HG03280 (cell line): ENCODE results near the gene KRTAP2-1.
"Not testable (repeated sequence)": the region's sequence is repeated elsewhere in the genome, so short reads cannot be mapped to it uniquely, and the experiment has no call there.

ENCODE experiments used
- ATAC-seq: cut with Tn5 transposase; IDR thresholded peaks from one replicate; pipeline ENCODE4 v1.9.1; 2021; ENCODE audit warnings: mild to moderate bottlenecking, moderate library complexity; ENCODE audit not compliant: unreplicated experiment

Gene KRTAP2-1, protein sequence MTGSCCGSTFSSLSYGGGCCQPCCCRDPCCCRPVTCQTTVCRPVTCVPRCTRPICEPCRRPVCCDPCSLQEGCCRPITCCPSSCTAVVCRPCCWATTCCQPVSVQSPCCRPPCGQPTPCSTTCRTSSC

DNA sequence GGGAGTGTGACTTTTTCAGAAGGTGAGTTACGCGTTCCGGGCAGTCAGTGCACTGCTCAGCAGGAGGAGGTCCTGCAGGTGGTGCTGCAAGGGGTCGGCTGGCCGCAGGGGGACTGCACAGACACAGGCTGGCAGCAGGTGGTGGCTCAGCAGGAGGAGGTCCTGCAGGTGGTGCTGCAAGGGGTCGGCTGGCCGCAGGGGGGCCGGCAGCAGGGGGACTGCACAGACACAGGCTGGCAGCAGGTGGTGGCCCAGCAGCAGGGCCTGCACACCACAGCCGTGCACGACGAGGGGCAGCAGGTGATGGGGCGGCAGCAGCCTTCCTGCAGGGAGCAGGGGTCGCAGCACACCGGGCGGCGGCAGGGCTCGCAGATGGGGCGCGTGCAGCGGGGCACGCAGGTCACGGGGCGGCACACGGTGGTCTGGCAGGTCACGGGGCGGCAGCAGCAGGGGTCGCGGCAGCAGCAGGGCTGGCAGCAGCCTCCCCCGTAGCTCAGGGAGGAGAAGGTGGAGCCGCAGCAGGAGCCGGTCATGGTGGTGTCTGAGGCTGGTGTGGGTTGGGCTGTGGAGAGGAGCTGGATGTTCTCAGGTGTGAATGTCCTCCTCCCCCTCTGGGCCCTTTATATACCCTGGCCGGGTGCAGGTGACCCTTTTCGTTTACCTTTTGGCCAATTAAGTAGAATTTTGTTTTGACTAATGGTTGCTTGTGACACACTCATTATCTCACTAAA, at the start of gene KRTAP2-1:
TSS of gene KRTAP2-1 (minus strand) at position 582 of the 731 bp plus-strand sequence. CDS start at position 533, 49 bp downstream.
- ATAC-seq: not testable (repeated sequence)

DNA sequence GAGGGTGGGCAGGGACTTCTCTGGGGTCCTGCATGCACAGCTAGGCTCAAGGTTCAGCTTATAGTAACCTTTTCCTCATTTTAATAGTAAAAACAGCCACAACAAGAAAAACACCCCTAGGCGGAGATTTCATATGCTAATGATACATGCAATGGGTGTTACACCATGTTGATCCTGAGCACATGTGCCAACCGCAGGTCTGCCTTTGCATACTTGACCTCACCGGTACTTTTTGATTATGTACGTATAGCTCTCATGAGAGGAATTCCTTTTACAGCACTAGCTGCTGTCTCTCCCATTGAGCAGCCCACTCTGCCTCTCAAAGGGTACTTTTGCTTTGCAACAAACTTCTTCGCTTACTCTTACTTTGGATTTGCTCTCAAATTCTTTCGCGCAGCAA, 48.9 kb upstream of the KRTAP2-1 start:
- no peak for ATAC-seq

DNA sequence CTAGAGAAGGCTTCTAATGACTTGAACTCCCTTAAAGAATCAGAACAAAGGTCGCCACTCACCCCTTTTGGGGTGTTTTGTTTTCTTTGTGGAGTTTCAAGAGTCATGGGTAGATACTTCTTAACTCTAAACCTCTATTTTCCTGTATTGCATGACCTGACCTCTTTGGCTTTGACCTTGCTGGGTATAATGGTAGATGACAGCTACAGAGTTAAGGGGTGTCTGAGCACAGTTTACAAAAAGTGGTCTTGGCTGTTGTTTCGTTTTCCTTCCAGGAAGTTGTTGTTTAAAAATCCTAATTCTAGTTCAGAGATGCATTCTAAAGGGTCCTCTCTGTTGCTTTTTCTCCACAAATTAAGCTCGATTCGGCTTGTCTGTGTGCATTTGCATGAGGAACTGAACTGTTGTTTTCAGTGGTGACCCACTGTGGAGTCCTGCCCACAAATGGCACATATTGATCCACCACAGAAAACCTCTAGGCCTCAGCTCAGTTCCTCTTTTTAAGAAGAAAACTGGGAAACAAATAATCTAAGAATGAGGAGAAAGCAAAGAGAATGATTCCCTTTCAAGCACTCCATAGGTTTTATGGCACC, 41.7 kb upstream of the KRTAP2-1 start:
- ATAC-seq: not testable (repeated sequence)

DNA sequence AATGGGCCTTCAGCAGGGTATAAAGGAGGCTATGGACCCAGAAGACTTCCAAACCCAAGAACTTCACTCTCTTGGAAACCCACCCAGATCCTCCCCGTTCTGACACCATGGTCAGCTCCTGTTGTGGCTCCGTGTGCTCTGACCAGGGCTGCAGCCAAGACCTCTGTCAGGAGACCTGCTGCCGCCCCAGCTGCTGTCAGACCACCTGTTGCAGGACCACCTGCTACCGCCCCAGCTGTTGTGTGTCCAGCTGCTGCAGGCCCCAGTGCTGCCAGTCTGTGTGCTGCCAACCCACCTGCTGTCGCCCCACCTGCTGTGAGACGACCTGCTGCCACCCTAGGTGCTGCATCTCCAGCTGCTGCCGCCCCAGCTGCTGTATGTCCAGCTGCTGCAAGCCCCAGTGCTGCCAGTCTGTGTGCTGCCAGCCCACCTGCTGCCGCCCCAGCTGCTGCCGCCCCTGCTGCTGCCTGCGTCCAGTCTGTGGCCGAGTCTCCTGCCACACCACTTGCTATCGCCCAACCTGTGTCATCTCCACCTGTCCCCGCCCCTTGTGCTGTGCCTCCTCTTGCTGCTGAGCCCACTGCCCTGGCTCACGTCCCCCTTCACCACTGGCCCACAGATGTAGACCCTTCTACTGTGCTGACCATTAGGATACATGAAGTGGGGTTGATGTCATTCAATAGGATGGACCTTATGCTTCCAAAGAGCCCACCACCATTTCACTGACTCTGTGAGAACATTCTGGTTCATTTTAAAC, 37.2 kb upstream of the KRTAP2-1 start, which contains the start of gene KRTAP4-7:
TSS of gene KRTAP4-7 (plus strand) at position 51 of the 757 bp plus-strand sequence. CDS start at position 108, 57 bp downstream.
- ATAC-seq: not testable (repeated sequence)

DNA sequence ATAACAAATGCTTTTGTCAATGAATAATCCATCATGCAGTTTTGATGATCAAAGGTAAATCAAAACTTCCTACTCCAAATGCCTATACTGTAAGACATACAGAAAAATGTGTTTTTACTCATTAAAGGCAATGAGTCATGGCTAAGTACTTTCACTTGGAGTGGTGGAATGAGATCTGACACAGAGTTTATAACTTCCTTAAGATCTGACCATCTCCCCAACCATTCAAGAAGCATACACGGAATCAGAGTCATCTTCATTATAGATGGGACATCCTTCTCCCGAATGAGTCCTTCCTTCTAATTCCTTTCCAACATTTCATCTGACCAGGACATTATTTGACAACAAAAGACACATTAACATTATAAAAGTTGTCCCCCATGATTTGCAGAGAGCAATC, 36.3 kb upstream of the KRTAP2-1 start:
- ATAC-seq: not testable (repeated sequence)

DNA sequence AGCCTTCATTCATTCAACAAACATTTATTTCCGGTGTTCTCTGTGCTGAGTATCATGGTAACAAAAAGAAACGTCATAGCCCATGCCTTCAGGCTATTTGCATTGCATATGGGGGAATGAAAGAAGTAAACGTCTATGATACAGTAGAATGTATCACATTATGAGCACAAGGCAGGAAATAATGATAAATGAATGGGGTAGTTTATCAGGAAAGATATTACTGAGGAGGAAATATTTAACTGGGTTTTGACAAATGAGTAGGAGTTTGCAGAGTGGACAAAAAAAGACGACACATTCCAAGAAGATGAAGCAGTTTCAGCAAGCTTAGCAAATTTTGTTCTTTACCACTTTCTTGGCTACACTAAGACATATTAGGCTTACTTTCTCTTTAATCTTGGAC, 35.5 kb upstream of the KRTAP2-1 start:
- no peak for ATAC-seq

DNA sequence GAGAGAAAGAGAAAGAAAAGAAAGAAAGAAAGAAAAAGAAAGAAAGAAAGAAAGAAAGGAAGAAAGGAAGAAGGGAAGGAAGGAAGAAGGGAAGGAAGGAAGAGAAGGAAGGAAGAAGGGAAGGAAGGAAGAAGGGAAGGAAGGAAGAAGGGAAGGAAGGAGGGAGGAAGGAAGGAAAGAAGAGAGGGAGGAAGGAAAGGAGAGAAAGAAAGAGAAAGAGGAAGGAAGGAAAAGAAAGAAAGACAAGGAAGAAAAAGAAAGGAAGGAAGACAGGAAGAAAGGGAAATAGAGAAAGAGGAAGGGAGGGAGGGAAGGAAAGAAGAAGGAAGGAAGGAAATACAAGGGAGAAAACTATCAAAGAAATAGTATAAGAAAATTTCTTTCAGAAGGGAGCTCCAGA, 29.7 kb upstream of the KRTAP2-1 start:
- ATAC-seq: no peak

DNA sequence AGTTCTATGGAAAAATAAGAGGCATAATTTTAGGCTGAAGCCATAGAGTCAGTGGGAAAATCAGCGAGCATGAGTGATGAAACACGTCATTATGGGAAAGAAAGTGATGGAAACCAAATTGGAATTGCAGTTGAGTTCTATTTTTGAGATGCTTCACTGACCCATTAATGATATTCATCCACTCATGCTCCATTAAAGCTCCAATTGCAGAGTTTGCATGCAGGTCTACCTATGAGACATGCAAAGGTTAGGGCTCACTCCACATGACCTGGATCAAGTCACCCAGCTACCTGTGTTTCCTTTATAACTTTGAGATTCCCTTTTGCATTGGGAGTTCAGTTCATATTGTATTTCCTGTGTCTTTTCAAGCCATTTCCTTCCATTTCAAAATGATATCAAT, 26.6 kb upstream of the KRTAP2-1 start:
- ATAC-seq: no peak

DNA sequence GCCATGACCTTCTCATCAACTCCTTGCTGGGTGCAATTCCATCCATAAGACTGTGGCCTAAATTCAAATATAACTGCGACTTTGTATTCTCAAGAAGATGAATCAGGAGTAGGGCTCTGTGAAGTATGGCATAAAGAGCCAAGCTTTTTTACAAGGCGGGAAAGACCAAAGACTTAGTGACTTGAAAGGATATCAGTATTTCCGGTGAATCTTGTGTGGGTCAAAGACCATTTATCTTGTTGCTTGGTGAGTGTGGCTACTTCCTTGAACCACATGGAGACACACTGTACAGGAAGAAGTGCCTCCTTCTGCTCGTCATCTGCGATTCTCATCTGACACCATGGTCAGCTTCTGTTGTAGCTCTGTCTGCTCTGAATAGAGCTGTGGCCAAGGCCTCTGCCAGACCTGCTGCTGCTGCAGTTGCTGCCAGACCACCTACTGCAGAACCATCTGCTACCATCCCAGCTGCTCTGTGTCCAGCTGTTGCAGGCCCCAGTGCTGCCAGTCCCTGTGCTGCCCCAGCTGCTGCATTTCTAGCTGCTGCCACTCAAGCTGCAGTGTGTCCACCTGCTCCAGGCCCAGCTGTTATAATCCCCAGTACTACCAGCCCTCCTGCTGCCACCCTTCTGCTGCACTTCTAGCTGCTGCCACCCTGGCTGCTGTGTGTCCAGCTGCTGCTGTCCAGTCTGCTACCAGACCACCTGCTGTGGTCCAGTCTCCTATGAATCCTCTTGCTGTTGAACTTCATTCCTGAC, 24.7 kb upstream of the KRTAP2-1 start:
- no peak for ATAC-seq

DNA sequence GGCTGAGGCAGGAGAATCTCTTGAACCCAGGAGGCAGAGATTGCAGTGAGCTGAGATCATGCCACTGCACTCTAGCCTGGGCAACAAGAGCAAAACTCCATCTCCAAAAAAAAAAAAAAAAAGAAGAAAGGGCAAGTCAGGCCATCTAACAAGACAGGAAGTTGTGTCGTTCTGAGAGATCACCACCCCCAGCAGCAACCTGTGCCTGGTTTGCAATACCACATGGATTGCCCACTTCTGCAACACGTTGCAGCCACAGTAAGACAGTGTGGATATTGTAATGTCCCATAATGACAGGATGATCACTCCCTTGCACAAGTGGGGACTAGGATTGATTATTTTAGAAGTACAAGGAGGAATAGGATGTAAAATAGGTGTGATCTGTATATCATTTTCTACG, 21.9 kb upstream of the KRTAP2-1 start:
- ATAC-seq: no peak

DNA sequence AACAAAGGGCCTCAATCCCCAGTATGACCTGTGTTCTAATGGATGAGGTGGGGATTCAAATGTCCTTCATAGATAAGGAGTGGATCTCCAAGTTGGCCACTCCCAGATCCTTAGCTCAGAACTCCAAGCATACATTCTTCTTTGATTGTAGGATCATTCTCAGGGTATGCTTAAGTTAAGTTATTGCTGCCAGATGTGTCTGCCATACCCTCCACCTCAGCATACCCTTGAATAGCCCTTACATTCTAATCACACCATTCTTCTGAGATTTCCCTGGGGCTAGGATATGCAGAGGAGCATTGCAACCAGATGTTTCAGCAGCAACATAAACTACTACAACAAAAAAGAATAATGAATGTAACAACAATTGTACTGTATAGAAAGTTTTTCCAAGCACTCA, 20.2 kb upstream of the KRTAP2-1 start:
- ATAC-seq: no peak

DNA sequence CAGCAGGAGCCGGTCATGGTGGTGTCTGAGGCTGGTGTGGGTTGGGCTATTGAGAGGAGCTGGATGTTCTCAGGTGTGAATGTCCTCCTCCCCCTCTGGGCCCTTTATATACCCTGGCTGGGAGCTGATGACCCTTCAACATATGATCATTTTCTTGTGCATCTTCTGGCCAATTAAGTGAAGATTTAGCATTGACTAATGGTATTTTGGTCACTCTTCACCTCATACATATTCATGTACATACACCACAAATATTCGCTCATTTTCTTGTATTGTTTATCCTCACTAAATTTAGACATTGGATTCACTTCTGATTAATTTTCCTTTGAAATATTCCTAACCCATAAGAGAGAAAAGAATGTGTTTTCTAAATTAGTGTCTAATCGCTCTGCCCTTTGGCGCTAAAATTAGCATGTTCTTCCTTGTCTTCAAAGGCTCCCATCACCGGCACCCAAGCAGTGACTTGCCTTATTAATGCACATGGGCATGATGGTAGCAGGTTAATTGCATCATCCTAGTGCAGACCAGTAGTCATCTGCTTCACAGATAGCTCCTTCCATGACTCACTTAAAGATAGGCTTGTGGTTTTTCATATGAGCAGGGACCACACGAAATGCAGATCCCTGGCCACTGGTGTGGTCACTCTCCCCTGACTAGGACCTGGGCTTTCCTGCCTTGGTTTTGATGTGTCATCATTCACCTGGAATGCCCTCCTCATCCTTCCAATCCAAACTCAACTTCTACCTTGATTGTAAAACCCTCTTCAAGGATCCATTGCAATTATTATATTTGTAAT, 18.9 kb upstream of the KRTAP2-1 start, which contains the start of gene KRTAP2-4:
TSS of gene KRTAP2-4 (minus strand) at position 51 of the 796 bp plus-strand sequence. CDS start at position 17, 34 bp downstream.
- ATAC-seq: no peak

DNA sequence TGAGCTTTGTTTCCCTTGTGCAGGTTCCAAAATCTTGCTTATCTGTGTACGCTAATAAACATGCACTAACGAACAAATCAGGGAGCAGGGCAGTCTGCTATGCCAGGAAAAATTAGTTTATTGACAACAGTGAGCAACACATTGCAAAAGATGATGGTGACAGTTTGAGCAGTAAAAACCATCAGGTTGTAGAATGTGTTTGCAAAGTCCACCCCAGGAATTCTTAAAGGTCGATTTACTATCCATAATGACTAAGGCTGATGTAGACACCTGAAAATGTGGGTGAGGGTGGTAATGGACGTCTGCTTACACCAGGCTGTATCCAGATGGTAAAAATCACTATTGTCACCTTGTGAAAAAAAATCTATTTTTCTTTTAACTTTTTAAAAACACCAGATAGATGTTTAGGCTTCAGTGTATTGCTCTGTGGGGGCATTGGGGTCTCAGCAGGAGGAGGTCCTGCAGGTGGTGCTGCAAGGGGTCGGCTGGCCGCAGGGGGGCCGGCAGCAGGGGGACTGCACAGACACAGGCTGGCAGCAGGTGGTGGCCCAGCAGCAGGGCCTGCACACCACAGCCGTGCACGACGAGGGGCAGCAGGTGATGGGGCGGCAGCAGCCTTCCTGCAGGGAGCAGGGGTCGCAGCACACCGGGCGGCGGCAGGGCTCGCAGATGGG, 18.0 kb upstream of the KRTAP2-1 start:
- not testable (repeated sequence) for ATAC-seq

DNA sequence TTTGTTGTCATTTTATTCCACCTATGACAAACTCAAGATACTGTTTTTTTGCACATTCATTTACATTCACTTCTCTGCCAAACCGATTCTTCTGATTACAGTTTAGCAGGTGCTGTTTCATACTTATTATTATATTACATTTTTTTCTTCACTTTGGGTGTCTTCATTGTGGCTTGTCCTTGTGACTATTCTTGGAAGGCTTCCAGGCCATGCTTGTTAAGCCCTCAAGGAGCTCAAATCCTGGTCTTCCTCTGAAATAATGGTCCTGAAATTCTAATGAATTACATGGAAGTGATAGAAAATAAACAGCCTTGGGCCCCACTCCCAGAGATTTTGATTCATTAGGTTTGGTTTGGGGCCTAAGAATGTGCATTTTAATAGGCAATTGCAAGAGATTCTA, 17.2 kb upstream of the KRTAP2-1 start:
- no peak for ATAC-seq

DNA sequence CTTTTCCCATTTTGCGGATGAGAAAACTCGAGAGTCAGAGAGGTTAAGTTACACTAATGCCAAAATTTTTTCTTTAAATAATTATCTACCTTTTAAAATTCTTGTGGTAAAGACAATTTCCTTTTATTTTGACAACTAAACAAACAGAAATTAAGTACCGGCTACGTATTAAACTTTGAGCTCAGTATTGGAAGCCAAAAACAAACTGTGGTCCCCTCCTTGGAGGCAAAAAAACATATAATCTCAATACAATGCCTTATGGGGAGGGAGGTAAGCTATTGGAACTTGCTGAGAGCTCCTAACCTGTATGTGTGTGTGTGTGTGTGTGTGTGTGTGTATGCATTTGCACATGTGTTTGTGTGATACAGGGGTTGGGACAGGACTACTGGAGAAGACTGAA, 16.3 kb upstream of the KRTAP2-1 start:
- ATAC-seq: no peak

DNA sequence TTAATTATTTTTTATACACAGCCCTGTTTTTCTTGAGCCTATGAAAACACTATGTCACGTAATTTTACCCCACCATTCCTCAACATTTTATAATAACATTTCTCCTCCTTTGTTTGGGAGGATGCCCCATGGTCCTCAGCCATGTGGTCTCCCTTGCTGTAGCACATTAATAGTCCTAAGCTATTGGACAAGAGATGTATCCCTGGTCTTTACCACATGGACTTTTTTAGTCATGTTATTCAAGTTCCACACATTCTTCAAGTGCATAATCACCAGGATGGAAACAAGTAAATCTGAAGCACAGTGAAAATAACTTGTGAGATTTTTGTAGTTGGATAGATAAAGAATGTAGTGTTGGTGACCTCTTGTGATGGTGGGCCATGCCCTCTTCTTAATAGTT, 14.8 kb upstream of the KRTAP2-1 start:
- no peak for ATAC-seq

DNA sequence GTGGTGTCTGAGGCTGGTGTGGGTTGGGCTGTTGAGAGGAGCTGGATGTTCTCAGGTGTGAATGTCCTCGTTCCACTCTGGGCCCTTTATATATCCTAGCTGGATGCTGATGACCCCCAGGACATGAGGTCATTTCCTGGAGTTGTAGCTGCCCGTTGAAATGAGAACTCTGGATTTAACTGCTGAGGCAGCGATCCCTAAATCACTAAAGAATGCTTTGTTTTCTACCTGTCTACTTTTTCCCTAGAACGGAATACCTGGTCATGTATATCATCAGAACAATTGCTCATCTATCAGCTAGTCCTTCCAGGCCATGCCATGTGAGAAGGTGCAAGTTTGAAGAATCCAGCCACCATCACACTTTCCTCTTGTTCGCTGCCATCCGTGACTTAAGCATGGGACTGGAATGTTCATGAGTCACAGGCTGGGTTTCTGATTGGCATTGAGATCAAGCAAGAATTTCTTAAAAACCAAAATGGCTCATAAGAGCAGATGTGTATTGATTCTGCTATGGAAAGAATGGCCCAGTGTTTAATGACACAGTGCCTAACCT, 13.0 kb upstream of the KRTAP2-1 start, which contains the start of gene KRTAP2-3:
TSS of gene KRTAP2-3 (minus strand) at position 63 of the 553 bp plus-strand sequence. CDS start 64 bp downstream, outside the sequence.
- no peak for ATAC-seq

DNA sequence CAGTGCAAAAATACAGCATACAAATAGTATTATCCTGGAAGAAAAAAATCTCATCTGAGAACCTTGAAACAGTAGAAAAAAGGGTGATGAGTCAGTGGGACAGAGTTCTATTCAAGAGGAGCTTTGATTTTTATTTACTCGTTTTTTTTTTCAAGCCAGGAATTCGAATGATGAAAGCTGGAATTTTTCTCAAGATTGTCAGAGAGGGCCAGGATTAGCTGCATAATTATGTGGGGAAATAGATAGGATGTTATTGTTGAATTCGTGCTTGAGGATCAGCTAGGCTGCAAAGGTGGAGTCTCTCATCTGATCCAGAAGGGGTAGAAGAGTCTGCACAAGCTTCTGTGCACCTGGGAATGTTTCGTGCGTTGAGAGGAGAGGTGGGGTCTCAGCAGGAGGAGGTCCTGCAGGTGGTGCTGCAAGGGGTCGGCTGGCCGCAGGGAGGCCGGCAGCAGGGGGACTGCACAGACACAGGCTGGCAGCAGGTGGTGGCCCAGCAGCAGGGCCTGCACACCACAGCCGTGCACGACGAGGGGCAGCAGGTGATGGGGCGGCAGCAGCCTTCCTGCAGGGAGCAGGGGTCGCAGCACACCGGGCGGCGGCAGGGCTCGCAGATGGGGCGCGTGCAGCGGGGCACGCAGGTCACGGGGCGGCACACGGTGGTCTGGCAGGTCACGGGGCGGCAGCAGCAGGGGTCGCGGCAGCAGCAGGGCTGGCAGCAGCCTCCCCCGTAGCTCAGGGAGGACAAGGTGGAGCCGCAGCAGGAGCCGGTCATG, 12.3 kb upstream of the KRTAP2-1 start:
- not testable (repeated sequence) for ATAC-seq
